SW480 (cell line): ENCODE measurements around the gene RSPRY1.

Experiments
- DNase-seq: peaks from one replicate; pipeline ENCODE4 v3.0.0-alpha.2; 2016; ENCODE audit warnings: low spot score

Gene RSPRY1

DNA sequence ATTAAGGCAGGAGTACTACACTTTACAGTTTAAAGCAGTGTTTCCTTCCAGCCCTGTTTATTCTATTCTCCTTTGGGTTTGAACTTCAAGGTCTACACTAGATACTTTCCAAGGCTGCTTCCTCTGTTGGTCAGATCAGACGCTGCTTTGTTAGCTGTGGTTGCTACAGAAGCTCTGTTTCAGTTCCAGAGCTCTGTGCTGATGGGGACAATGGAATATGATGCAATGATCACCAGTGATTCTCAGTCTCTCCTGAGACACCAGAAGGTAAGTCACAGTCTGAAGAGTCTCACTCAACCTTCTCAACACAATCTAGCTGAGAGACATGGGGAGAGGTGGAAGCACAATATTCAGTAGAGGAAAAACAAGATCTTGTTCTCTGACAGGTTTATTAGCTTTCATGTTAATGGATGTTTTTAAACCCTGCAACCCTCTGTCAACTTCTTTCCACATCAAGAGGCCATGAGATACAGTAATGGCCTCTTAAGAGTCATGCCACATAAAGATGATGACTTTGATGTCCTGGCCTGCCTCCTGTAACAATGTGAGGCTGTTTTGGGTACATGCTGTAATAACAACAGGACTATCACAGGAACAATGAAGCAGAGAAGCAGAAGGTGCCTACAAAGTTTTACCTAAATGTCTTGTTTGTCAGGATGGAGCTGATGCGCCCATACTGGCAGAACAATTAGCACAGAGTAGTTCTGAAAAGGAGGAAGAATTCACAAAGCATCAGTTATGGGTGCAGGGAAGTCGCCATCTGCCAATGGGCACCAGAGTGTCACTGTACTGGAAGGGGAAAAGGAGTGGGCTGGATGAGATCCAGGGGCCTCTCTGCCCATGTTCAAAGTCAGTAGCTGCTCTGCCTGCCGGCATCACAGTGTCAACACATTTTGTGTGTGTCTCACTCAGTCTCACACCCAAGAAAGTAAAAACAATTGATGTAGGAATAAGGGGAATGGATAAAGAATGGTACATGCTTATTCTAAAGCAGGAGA lies 33.7 kb upstream of the RSPRY1 start:
- DNase-seq, result no peak

DNA sequence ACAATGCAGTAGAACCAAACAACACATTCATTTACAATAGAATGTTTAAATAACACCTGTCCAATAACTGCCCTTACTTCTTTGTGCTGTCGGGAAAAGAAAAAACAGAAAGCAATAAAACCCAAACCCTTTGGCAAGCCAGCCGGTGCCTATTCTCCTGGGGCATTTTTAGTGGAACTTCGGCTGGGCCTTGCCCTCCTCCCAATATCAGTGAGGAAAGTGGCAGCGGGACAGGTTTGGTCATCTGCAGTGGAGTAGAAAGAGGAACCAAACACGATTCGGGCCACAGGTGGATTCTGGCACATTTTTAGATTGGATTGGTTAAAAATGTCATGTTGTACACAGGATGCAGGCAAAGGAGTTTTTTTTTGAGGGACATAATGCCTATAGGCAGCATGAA lies 32.3 kb upstream of the RSPRY1 start:
- DNase-seq, result no peak

DNA sequence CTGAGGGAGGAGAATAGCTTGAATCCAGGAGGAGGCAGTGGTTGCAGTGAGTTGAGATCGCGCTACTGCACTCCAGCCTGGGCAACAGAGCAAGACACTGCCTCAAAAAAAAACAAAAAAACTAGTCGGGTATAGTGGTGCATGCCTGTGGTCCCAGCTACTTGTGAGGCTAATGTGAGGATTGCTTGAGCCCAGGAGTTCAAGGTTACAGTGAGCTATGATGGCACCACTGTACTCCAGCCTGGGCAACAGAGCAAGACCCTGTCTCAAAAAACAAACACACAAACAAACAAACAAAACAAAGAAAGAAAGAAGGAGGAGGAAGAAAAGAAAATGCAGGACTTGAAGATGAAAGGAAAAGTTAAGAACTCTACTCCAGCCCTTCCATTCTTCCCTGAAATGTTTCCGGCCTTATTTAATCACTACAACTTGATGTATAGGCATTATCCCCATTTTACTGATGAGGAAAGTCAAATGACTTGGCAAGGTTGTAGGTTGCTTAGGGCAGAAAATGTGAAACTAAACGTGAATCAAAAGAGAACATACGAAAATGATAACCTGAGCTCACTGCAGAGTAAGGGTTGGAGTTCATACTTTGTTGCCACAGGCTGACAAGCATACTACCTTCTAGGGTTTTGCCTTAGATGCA lies 30.3 kb upstream of the RSPRY1 start:
- DNase-seq, result no peak

DNA sequence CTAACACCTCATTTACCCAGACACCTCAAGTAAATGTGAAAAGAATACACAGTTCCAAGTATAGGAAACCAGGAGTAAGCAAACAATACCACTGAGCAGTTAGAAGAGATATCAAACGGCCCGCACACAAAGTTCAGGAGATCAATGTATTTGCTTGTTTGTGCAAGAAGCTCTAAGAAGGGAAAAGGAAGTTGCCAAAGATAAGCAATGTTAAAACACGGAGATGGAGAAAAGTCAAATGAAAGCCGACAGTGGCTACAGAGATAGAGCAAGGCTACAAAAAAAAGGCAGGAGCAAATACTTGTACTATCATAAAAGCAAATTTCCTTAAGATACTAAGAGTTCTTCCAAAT lies 29.8 kb upstream of the RSPRY1 start:
- DNase-seq, result no peak

DNA sequence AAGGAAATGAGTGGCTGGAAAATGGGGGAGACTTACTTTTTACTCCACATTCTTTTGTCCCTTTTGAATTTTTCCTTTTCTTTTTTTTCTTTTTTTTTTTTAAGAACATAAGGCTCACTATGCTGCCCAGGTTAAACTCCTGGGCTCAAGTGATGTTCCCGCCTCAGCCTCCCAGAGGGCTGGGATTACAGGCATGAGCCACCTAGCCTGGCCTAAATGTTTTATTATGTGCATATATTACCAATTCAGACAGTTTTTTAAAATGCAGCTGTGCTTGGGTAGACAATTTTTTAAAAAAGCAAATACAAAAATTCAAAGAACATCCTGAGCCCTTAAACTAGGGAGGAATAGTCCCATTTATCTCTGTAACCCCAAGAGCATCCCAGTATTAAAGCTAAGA lies 28.6 kb upstream of the RSPRY1 start:
- DNase-seq, result no peak

DNA sequence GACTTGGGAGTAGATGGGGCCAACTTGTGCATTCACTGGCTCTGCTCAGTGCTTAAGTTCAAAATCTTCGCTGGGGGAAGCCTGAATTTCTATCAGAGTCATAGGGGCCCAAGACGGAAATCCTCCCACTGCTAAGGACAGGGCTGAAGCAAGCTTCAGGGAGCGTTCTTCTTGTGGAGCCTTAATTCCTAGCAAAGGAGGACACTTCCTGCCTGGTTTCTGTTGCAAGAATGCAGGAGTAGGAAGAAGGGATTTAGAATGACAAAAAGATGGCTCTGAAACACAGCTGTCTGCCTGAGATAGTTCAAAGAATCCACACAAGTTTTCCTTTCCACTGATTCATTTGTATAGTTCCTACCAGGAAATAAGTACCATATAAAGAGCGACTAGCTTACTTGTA lies 26.7 kb upstream of the RSPRY1 start:
- no peak for DNase-seq

DNA sequence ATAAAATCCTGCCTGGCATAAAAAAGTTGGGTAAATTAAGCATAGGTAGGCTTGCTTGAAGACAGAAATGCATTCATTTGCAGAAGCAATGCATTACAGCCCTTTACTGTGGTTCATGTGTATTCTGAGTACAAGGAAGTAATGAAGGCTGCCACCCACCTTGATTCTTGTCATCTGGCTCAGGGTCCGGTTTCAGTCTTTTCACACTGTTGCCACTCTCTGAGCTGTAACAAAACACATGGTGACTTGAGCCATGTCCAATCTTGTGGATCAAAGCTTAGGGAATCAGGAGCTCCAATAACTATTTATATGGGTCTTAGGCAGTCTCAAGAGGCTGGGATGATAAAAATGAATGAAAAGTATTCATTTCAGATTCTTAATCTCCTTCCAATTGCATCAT lies 22.3 kb upstream of the RSPRY1 start:
- no peak for DNase-seq

DNA sequence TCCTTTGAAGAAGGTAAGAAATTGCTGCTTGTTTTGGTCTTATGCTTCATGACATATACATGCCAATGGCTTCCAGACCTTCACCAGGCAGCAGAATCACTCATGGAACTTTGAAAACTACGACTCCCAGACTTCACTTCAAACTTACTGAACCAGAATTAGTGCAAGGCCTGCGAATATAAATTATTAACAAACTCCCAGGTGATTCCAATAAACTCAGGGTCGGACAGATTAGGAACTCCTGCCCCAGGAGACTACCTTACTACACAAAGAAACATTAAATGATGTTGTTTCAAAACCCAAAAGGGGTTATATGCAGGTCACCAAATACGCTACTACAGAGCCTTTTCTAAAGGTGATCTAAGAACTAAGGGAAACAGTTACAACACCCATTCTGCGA lies 20.6 kb upstream of the RSPRY1 start:
- no peak for DNase-seq

DNA sequence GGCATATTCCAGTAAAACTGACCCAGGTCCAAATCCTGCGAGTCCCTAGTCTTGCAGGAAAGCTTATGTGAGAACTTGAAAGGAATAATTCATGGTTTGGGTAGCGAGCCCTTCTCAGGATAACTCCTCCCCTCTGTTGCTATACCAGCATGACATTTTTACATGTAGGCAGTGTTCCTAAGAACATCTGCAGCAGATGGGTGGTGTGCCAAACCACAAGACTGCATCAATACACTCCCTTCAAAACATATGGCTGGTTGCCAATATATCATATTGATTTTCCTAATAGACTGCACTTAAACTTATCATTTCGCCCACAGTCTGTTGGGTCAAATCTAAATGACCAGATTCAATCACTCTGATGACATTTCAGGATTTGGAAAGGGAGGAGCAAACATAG lies 20.2 kb upstream of the RSPRY1 start:
- DNase-seq, result no peak

DNA sequence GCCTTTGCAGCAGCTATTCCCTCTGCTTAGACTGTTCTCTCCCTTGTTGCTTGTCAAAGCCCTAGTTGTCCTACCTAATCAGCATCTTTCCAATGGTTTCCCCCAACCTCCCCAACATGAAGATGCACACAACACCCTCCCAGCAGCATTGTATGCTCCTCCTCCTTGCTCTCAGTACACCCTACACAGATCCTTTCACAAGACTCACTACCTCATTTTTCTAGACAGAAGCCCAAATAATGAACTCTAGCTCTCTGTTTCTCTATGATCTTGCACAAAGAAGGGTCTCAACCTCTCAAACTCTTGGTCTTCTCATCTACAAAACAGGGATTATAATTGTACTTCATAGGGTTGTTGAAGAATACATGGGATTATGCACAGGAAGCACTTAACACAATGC lies 19.7 kb upstream of the RSPRY1 start:
- no peak for DNase-seq

DNA sequence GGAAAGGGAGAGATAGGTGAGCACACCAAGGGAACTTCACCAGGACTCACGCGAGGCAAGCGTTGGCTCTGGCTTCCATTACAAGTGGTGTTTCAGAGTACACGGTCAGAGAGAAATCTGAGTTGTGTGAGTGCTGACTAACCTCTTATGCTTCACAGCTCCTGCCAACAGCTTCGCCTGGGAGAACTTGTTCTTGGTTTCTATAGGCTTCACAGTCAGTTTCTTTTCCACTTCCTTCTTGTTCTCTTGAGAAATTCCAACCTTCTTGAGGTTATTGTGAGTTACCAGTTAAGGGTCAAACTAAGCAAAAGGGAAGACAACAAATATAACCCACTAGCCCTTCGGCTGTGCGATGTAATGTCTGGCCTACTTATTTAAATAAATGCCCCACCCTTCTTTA lies 19.2 kb upstream of the RSPRY1 start:
- no peak for DNase-seq

DNA sequence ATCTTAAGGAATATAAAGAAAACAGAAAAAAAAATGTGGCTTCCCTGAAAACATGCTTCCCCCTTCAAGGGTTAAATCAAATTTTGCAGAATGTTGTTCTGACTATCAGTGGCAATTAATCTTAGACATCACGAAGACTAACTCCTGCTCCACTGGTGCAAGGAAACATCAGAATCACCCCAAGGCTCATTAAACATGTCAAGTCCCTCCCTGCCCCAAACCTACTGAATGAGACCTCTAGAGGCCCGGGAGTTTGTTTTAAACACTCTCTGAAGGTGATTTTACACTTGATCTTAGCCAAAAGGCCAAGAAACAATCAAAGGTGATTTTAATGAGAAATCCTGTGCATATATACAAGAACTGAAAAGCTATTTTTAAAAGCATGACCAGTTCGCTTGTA lies 18.6 kb upstream of the RSPRY1 start:
- no peak for DNase-seq

DNA sequence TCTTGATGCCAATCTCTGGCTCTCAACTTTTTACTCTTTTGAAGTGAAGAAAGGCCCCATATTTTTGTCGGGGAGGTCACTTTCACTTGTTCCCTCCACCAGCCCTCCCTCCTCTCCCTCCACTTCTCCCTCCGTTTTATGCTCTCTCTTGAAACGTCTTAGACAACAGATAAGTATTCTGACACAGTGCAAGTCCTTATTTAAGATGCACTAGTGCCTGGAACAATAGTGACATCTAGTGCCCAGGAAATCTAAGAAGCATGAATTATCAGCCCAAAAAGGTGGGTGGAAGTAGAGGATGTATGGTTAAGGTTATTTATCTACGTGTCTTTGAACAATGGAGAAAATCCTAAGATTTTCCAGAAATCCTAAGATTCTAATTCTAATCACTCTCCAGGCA lies 18.2 kb upstream of the RSPRY1 start:
- DNase-seq, result peak; percentile 41

DNA sequence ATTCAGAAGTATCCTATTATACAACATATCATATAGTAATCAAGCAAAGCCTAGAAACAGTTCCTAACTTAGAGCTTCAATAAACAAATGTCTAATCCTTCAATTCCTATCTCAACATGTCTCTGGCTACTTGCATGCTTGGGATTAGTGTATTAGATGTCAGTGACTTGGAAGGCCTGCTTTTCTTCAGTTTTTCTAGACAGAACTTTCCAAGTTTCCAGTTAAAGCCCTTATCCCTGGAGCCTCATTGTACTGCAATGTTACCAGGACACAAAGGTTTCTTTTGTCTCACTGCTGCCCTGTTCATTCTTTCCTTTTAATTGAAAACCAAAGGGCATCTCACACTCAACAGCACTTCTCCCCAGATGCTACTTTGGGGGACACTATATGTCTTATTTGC lies 16.8 kb upstream of the RSPRY1 start:
- DNase-seq, result no peak

DNA sequence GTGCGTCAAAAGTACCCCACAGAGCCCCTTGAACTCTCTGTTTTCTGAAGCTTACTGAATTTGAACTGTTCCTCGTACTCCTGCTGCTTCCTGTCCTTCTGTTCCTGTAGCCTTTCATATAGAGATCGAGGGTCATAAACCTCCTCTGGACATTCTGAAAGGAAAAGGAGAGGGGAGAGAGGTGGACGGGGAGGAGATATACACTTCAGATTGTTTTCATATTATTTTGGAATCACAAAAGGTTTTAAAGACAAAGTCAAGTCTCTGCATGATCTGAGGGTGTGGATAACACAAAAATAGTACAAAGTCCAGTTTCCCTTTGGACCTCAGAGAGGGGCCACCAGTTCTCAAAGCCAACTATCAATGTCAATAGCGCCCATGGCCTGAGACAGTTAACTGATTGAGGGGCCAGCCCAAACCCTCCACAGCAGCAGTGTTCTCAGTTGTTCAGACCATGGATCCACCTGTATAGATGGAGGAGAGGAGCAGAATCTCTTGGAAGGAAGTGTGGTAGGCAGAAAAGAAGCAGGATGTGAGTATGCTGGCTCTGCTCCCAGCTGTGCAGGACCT lies 13.3 kb upstream of the RSPRY1 start:
- DNase-seq, result no peak

DNA sequence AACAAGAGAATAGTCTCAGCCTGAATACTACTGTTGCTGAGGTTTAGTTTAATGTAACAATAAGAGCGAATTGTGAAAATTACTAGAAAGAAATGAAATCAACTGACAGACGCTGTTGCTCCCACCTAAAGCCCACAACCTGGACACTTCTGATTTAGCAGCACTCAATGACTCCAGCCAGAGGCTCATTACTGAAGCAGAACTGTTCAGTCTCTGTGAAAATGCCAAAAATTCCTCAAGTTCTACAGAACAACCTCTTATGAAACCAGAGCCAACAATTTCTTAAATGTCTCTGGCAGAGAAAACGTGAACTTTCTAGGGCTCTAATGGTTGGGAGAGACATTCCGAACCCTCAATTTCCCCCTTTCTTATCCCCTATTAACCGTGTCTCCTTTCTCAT lies 10.2 kb upstream of the RSPRY1 start:
- DNase-seq, result no peak

DNA sequence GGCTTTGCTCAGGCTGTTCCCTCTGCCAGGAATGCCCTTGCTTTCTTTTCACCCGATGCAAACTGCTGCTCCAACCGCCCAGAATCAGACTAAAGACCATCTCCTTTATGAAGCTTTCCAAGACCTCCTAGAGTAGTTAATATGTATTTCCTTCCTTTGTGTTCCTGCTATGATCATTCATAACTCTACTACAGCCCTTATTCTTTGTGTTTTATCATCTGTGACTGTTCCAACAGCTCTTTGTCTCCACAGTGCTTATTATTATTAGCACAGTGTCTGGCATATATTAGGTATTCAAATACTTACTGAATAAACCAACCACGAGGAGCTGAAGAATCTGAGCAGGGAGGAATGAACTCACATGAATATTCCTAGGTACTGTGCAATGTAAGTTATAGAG lies 7.9 kb upstream of the RSPRY1 start:
- no peak for DNase-seq

DNA sequence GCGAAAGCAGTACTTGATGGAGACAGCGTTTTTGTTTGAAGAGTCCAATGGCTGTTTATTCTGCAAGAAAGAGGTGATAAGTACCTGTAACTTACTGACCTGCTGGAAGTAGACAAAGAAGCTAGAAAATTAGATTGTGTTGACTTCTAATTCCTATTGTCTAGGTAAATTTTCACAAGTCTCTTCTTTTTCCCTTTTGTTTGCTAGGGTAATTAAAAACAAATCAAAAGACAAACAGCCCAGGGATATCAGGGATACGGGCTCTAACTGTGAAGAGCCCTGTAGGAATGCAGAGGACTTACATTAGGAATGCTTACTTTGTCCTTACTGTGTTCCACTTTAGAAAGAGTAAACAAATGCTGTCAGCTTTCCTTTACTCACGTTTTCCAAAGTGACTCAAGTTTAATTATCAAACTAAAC lies 7.3 kb upstream of the RSPRY1 start:
- no peak for DNase-seq

DNA sequence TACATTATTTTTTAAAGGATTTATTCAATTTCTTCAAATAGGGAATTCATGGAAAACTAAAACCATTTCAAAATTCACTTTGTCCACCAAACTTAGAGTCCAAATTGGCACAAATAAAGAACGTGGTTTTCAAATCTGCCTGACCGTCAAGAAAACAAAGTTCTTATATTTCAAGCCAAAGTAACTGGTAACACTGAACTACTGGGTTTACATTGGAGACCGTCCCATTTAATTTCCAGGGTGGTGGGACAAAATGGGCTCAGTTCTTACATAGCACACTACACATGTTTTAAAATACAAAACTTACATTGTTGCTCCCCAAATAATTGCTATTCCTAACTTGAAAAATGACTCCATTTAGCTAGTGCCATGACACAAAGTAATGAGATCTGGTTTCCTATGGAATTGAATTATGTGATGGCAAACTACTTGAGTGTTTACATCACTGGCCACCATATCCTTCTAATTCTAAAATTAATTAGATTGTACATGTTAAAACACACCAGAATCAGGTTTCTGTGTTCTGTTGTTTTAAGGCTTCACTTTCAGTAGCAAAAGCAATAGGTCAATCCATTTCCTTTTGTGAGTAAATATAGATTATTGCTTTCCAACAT lies 6.8 kb upstream of the RSPRY1 start:
- DNase-seq, result no peak

DNA sequence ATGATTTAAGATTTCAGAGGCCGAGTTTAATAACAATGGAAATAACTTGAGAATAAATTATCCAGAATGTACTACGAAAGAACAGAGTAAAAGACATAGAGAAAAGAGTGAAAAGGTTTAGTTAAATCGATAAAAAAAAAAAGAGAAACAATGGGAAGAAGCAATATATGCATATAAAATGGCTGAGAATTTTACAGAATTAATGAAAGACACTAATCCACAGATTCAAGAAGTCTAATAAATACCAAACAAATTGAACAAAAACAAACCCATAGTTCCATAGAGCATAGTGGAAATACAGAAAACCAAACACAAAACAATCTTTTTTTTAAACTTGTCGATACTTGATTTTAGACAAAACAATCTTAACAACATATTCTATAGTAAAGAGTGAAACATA lies 2.0 kb upstream of the RSPRY1 start:
- DNase-seq, result no peak

DNA sequence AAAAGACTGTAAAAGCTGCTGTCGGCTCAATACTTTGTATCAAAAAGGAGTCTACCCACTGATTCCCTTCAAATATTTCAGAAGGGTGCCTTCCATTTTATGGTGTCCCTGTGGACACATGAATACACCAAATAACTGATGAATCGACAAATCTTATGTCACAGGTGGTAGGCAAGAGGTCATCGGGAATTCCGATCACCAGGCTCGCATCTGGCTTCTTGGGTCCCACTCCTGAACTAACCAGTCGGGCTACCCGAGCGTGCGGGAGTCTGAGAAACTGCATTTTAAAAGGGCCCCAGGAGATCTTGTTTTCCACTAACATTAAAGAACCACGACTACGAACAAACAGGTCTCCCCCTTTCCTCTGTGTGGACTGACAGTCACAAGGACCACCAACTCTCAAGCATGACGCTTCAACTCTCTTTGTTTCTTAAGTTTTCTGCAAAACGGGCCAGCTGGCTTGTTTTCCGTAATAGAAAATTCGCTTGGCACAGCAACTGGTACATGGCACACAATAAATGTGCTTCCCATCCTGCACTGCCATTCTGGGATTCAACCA lies 1.2 kb upstream of the RSPRY1 start:
- no peak for DNase-seq

DNA sequence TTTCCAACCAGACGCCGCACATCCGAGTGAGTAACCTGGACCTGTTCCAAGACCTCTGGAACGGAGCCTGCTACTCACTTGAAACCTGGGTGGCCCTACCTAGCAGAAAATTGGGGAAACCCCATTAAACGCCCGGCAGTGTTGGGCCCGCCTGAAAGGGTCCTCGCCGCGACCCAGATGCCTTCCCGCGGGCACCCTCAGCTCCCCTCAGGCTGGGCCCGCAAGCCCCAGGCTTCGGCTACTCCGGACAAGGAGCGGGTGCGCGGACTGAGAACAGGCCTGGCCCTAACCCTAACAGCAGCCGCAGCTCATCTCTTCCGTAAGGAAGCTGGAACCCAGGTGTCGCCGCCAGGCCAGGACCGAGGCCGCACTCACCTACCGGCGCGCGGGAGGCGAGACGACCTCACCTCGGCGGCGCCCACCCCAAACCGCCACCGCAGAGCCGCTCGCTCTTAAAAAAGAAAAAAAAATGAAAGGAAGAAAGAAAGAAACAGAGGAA lies 634 bp upstream of the RSPRY1 start:
- DNase-seq, result peak; percentile 36
